NCI-H446 (cell line): Measurements from ENCODE around the gene C12orf56.

Experiments
- DNase-seq, 2 experiments: peaks; one replicate each; lab custom pipeline; 2025; lab: John Stamatoyannopoulos, UW

The C12orf56 gene

GRCh38 chr12:64390275-64390851 is at the start of gene C12orf56:
C12orf56 (minus strand) TSS chr12:64390758; CDS start chr12:64390565, 193 bp downstream.
- DNase-seq = no peak

- DNase-seq = no peak
Measured at GRCh38 chr12:64440100-64440499, 49.5 kb upstream of the C12orf56 start.

- no peak for DNase-seq
Measured at GRCh38 chr12:64433915-64434314, 43.4 kb upstream of the C12orf56 start.

GRCh38 chr12:64431791-64432190 is 41.2 kb upstream of the C12orf56 start:
- no peak for DNase-seq

- DNase-seq = no peak
Measured at GRCh38 chr12:64430886-64431285, 40.3 kb upstream of the C12orf56 start.

- no peak for DNase-seq
Measured at GRCh38 chr12:64428956-64429355, 38.4 kb upstream of the C12orf56 start.

- no peak for DNase-seq
Measured at GRCh38 chr12:64427988-64428387, 37.4 kb upstream of the C12orf56 start.

- DNase-seq = no peak
Measured at GRCh38 chr12:64419696-64420095, 29.1 kb upstream of the C12orf56 start.

GRCh38 chr12:64418209-64418608 is 27.7 kb upstream of the C12orf56 start:
- DNase-seq = no peak

- no peak for DNase-seq
Measured at GRCh38 chr12:64413884-64414283, 23.3 kb upstream of the C12orf56 start.

GRCh38 chr12:64412459-64412858 is 21.9 kb upstream of the C12orf56 start:
- DNase-seq = no peak

GRCh38 chr12:64411427-64411826 is 20.9 kb upstream of the C12orf56 start:
- no peak for DNase-seq

- DNase-seq = no peak
Measured at GRCh38 chr12:64407342-64408223, 17.0 kb upstream of the C12orf56 start.

GRCh38 chr12:64404470-64405256 is 14.1 kb upstream of the C12orf56 start:
- peak; percentile 61 to 64 for DNase-seq

GRCh38 chr12:64403707-64404469 is 13.3 kb upstream of the C12orf56 start, which contains the start of gene XPOT:
XPOT (plus strand) TSS chr12:64404392; CDS start chr12:64410036, 5,644 bp downstream.
- DNase-seq = peak; percentile 92 to 98

- DNase-seq = no peak
Measured at GRCh38 chr12:64402181-64402580, 11.6 kb upstream of the C12orf56 start.

GRCh38 chr12:64400041-64400440 is 9.5 kb upstream of the C12orf56 start:
- DNase-seq = no peak

GRCh38 chr12:64395739-64396138 is 5.2 kb upstream of the C12orf56 start:
- DNase-seq = no peak

GRCh38 chr12:64392221-64392620 is 1.7 kb upstream of the C12orf56 start:
- DNase-seq = no peak

GRCh38 chr12:64389154-64389553 is 1.4 kb downstream of the C12orf56 start:
- no peak for DNase-seq

GRCh38 chr12:64387197-64387816 is 3.3 kb downstream of the C12orf56 start:
- no peak for DNase-seq
